Ishikawa (cell line): ENCODE results near the gene ZNF341.

Source experiments
- CEBPB ChIP-seq: IDR thresholded peaks from 2 replicates; pipeline ENCODE4 v1.6.1; 2012
- CREB1 ChIP-seq: IDR thresholded peaks from 2 replicates; pipeline ENCODE4 v1.6.1; 2012; ENCODE audit warnings: low read depth
- EGR1 ChIP-seq: IDR thresholded peaks from 2 replicates; pipeline ENCODE4 v1.6.1; 2012
- EP300 ChIP-seq: IDR thresholded peaks from 2 replicates; pipeline ENCODE4 v1.6.1; 2012; ENCODE audit warnings: borderline replicate concordance
- FOXM1 ChIP-seq: IDR thresholded peaks from 2 replicates; pipeline ENCODE4 v1.6.1; 2012; ENCODE audit warnings: low read depth, borderline replicate concordance
- MAX ChIP-seq: IDR thresholded peaks from 2 replicates; pipeline ENCODE4 v1.6.1; 2012
- NFIC ChIP-seq: IDR thresholded peaks from 2 replicates; pipeline ENCODE4 v1.6.1; 2012
- RAD21 ChIP-seq: IDR thresholded peaks from 2 replicates; pipeline ENCODE4 v1.6.1; 2012; ENCODE audit warnings: low read depth
- REST ChIP-seq: IDR thresholded peaks from 2 replicates; pipeline ENCODE4 v1.6.1; 2012; ENCODE audit warnings: low read depth, mild to moderate bottlenecking
- TAF1 ChIP-seq: IDR thresholded peaks from 2 replicates; pipeline ENCODE4 v1.6.1; 2012; ENCODE audit warnings: low read depth, mild to moderate bottlenecking
- TCF12 ChIP-seq: IDR thresholded peaks from 2 replicates; pipeline ENCODE4 v1.6.1; 2012; ENCODE audit warnings: low read depth
- TEAD4 ChIP-seq: IDR thresholded peaks from 2 replicates; pipeline ENCODE4 v1.6.1; 2012
- USF1 ChIP-seq: IDR thresholded peaks from 2 replicates; pipeline ENCODE4 v1.6.1; 2012
- YY1 ChIP-seq: IDR thresholded peaks from 2 replicates; pipeline ENCODE4 v1.6.1; 2012; ENCODE audit warnings: low read depth
- ZBTB7A ChIP-seq: IDR thresholded peaks from 2 replicates; pipeline ENCODE4 v1.6.1; 2012; ENCODE audit warnings: low read depth

Gene ZNF341

GRCh38 chr20:33810259-33810658 lies 78.5 kb downstream of the ZNF341 start:
- TF ChIP-seq RAD21 (no peak), EGR1 (no peak), MAX (no peak), NFIC (no peak), ZBTB7A (no peak), USF1 (no peak), TAF1 (no peak), TCF12 (no peak), TEAD4 (no peak), CREB1 (no peak), CEBPB (no peak)

- TF ChIP-seq CREB1 (peak; percentile 97), TCF12 (peak; percentile 83), TAF1 (0 out of 2 replicates have a peak, but pooled peaks have one; percentile 25), EP300 (0 out of 2 replicates have a peak, but pooled peaks have one; percentile 33), REST (no peak), MAX (peak; percentile 55), YY1 (peak; percentile 59), FOXM1 (no peak; the same call in 1 of the 2 replicates), ZBTB7A (no peak), NFIC (peak; percentile 23; the same call in 1 of the 2 replicates), EGR1 (peak; percentile 81), USF1 (no peak), TEAD4 (no peak; the same call in 1 of the 2 replicates), CEBPB (0 out of 2 replicates have a peak, but pooled peaks have one; percentile 1), RAD21 (no peak)
Measured at GRCh38 chr20:33810885-33811775, 79.3 kb downstream of the ZNF341 start, which contains the start of gene CHMP4B. TSS of gene CHMP4B (plus strand) at chr20:33811348. CDS start at chr20:33811469, 121 bp downstream.

GRCh38 chr20:33811776-33812151 lies 80.0 kb downstream of the ZNF341 start:
- no peak for TF ChIP-seq USF1
- TF ChIP-seq TAF1 = no peak
- TF ChIP-seq REST = no peak
- no peak for TF ChIP-seq TEAD4
- no peak for TF ChIP-seq YY1
- no peak for TF ChIP-seq RAD21
- TF ChIP-seq EP300 = no peak
- TF ChIP-seq CREB1 = no peak
- TF ChIP-seq NFIC = no peak
- TF ChIP-seq ZBTB7A = no peak
- no peak for TF ChIP-seq MAX
- TF ChIP-seq CEBPB = no peak
- TF ChIP-seq FOXM1 = no peak
- TF ChIP-seq TCF12 = no peak
- no peak for TF ChIP-seq EGR1

- TF ChIP-seq CREB1 (no peak), CEBPB (no peak), TEAD4 (no peak)
Measured at GRCh38 chr20:33812152-33812849, 80.5 kb downstream of the ZNF341 start.
